Islet precursor cell (in vitro differentiated cells): ENCODE data around the gene CD200R1L.
A peak's percentile ranks its signal among the peaks of the same experiment; 100 is the strongest.
"Not testable (repeated sequence)": the region's sequence is repeated elsewhere in the genome, so short reads cannot be mapped to it uniquely, and the experiment has no call there.

Source experiments
- DNase-seq: peaks from one replicate; pipeline ENCODE4 v3.0.0-alpha.2; 2018

CD200R1L gene

GRCh38 chr3:112846764-112847163 lies at the start of gene CD200R1L:
Gene CD200R1L, minus strand, starts transcription at chr3:112846864. Its CDS starts 17,497 bp downstream, at chr3:112829367.
- DNase-seq = no peak

- peak; percentile 91 for DNase-seq
Measured at GRCh38 chr3:112894258-112894657, 47.6 kb upstream of the CD200R1L start.

- peak; percentile 43 for DNase-seq
Measured at GRCh38 chr3:112889357-112889756, 42.7 kb upstream of the CD200R1L start.

GRCh38 chr3:112888381-112889085 lies 41.9 kb upstream of the CD200R1L start:
- no peak for DNase-seq

- no peak for DNase-seq
Measured at GRCh38 chr3:112884678-112885290, 38.1 kb upstream of the CD200R1L start.

GRCh38 chr3:112881891-112882290 lies 35.2 kb upstream of the CD200R1L start:
- DNase-seq = no peak

- no peak for DNase-seq
Measured at GRCh38 chr3:112875561-112875960, 28.9 kb upstream of the CD200R1L start.

GRCh38 chr3:112874725-112875124 lies 28.1 kb upstream of the CD200R1L start:
- DNase-seq = no peak

GRCh38 chr3:112873632-112874031 lies 27.0 kb upstream of the CD200R1L start:
- no peak for DNase-seq

GRCh38 chr3:112871735-112872134 lies 25.1 kb upstream of the CD200R1L start:
- DNase-seq = peak; percentile 54

GRCh38 chr3:112865757-112866156 lies 19.1 kb upstream of the CD200R1L start:
- no peak for DNase-seq

- no peak for DNase-seq
Measured at GRCh38 chr3:112860898-112861297, 14.2 kb upstream of the CD200R1L start.

- DNase-seq = no peak
Measured at GRCh38 chr3:112858410-112859069, 11.9 kb upstream of the CD200R1L start.

- no peak for DNase-seq
Measured at GRCh38 chr3:112857526-112857925, 10.9 kb upstream of the CD200R1L start.

GRCh38 chr3:112856537-112856936 lies 9.9 kb upstream of the CD200R1L start:
- no peak for DNase-seq

GRCh38 chr3:112855883-112856282 lies 9.2 kb upstream of the CD200R1L start:
- DNase-seq = no peak

- not testable (repeated sequence) for DNase-seq
Measured at GRCh38 chr3:112855074-112855473, 8.4 kb upstream of the CD200R1L start.

- no peak for DNase-seq
Measured at GRCh38 chr3:112848196-112848595, 1.5 kb upstream of the CD200R1L start.

GRCh38 chr3:112847692-112848091 lies 1.0 kb upstream of the CD200R1L start:
- no peak for DNase-seq

- no peak for DNase-seq
Measured at GRCh38 chr3:112845772-112846171, 892 bp downstream of the CD200R1L start.

- no peak for DNase-seq
Measured at GRCh38 chr3:112829046-112829445, 17.6 kb downstream of the CD200R1L start.

- no peak for DNase-seq
Measured at GRCh38 chr3:112822064-112823055, 24.3 kb downstream of the CD200R1L start.

- DNase-seq = no peak
Measured at GRCh38 chr3:112818289-112818688, 28.4 kb downstream of the CD200R1L start.
